ENCODE measurements around the gene POLR3C.
A peak's percentile ranks its signal among the peaks of the same experiment; 100 is the strongest.
"Not testable (repeated sequence)": the region's sequence is repeated elsewhere in the genome, so short reads cannot be mapped to it uniquely, and the experiment has no call there.

Gene POLR3C

GRCh38 chr1:145823565-145824498 lies at the start of gene POLR3C, which contains the start of gene RNF115:
Gene POLR3C (plus strand): TSS chr1:145824200. CDS start chr1:145825777, 1,577 bp downstream.
Gene RNF115 (minus strand): TSS chr1:145824095. CDS start chr1:145823873, 222 bp downstream.
- peak; percentile 42 to 74 (median 68) for DNase-seq (ENCODE audit: low read depth in 2 of 3, low spot score in 2 of 3)

GRCh38 chr1:145777357-145778145 lies 46.4 kb upstream of the POLR3C start:
- DNase-seq (ENCODE audit: low read depth in 2 of 3, low spot score in 2 of 3): no peak

- DNase-seq (ENCODE audit: low read depth in 2 of 3, low spot score in 2 of 3): no peak
These were observed 45.9 kb upstream of the POLR3C start for GRCh38 chr1:145778146-145778540.

GRCh38 chr1:145782272-145783099 lies 41.5 kb upstream of the POLR3C start:
- no peak for DNase-seq (ENCODE audit: low read depth in 2 of 3, low spot score in 2 of 3)

- no peak for DNase-seq (ENCODE audit: low read depth in 2 of 3, low spot score in 2 of 3)
These were observed 39.6 kb upstream of the POLR3C start for GRCh38 chr1:145784409-145784808.

- no peak for DNase-seq (ENCODE audit: low read depth in 2 of 3, low spot score in 2 of 3)
These were observed 38.5 kb upstream of the POLR3C start for GRCh38 chr1:145785547-145785946.

GRCh38 chr1:145786271-145786670 lies 37.7 kb upstream of the POLR3C start:
- DNase-seq (ENCODE audit: low read depth in 2 of 3, low spot score in 2 of 3): no peak

GRCh38 chr1:145788580-145788979 lies 35.4 kb upstream of the POLR3C start:
- DNase-seq (ENCODE audit: low read depth in 2 of 3, low spot score in 2 of 3): no peak

- not testable (repeated sequence) for DNase-seq (ENCODE audit: low read depth in 2 of 3, low spot score in 2 of 3)
These were observed 32.1 kb upstream of the POLR3C start for GRCh38 chr1:145791860-145792259.

- DNase-seq (ENCODE audit: low read depth in 2 of 3, low spot score in 2 of 3): no peak
These were observed 31.5 kb upstream of the POLR3C start for GRCh38 chr1:145792484-145792883.

GRCh38 chr1:145795257-145795881 lies 28.6 kb upstream of the POLR3C start:
- no peak for DNase-seq (ENCODE audit: low read depth in 2 of 3, low spot score in 2 of 3)

- DNase-seq (ENCODE audit: low read depth in 2 of 3, low spot score in 2 of 3): no peak
These were observed 27.2 kb upstream of the POLR3C start for GRCh38 chr1:145796753-145797152.

GRCh38 chr1:145799806-145800205 lies 24.2 kb upstream of the POLR3C start:
- DNase-seq (ENCODE audit: low read depth in 2 of 3, low spot score in 2 of 3): no peak

GRCh38 chr1:145804235-145805045 lies 19.6 kb upstream of the POLR3C start:
- no peak for DNase-seq (ENCODE audit: low read depth in 2 of 3, low spot score in 2 of 3)

- DNase-seq (ENCODE audit: low read depth in 2 of 3, low spot score in 2 of 3): no peak
These were observed 18.9 kb upstream of the POLR3C start for GRCh38 chr1:145805057-145805456.

- DNase-seq (ENCODE audit: low read depth in 2 of 3, low spot score in 2 of 3): no peak
These were observed 17.6 kb upstream of the POLR3C start for GRCh38 chr1:145806408-145806807.

- DNase-seq (ENCODE audit: low read depth in 2 of 3, low spot score in 2 of 3): no peak
These were observed 17.2 kb upstream of the POLR3C start for GRCh38 chr1:145806844-145807243.

- DNase-seq (ENCODE audit: low read depth in 2 of 3, low spot score in 2 of 3): not testable (repeated sequence)
These were observed 10.8 kb upstream of the POLR3C start for GRCh38 chr1:145812977-145813810.

GRCh38 chr1:145818095-145818494 lies 5.9 kb upstream of the POLR3C start:
- DNase-seq (ENCODE audit: low read depth in 2 of 3, low spot score in 2 of 3): not testable (repeated sequence)

All from activated CD8-positive, alpha-beta memory T cell treated with anti-CD3 and anti-CD28 coated beads for 48 hours (primary cell).